Tibial nerve (tissue), 4 donors: ENCODE results near the gene HPRT1. TPM values are rescaled to one million over a fixed set of nuclear protein-coding genes. Genes with fewer than 3 reads are reported as not detected.
A peak's percentile ranks its signal among the peaks of the same experiment; 100 is the strongest.

Source experiments
- DNase-seq, 2 donors: peaks; one replicate each; pipeline ENCODE4 v3.0.0-alpha.2; 2019; ENCODE audit warnings: low spot score in 2 of 2
- H3K27ac ChIP-seq, 4 donors: fragments of 200-600 bp; sonication (generic) in 3 of 4; one replicate each; pipeline ENCODE4 v1.5.1; 2017 to 2019; ENCODE audit warnings: mild to moderate bottlenecking in 1 of 4
- H3K27me3 ChIP-seq, 2 donors: fragments of 200-600 bp; sonication (generic) in 1 of 2; one replicate each; pipeline versions ENCODE4 v1.5.1 to v1.6.0; 2017 to 2019
- H3K36me3 ChIP-seq, 3 donors: fragments of 200-600 bp; sonication (generic); one replicate each; pipeline ENCODE4 v1.5.1; 2018 to 2019
- H3K4me1 ChIP-seq, 4 donors: fragments of 200-600 bp; sonication (generic) in 3 of 4; one replicate each; pipeline ENCODE4 v1.5.1; 2017 to 2019
- H3K4me3 ChIP-seq, 4 donors: fragments of 200-600 bp; sonication (generic) in 3 of 4; one replicate each; pipeline ENCODE4 v1.5.1; 2017 to 2019; ENCODE audit warnings: mild to moderate bottlenecking in 1 of 4, moderate library complexity in 1 of 4
- H3K9me3 ChIP-seq, 4 donors: fragments of 200-600 bp; sonication (generic) in 3 of 4; one replicate each; pipeline ENCODE4 v1.5.1; 2017 to 2019
- EP300 ChIP-seq, 2 donors: sonication (generic); formaldehyde crosslinking; IDR thresholded peaks; one replicate each; pipeline ENCODE4 v1.6.1; 2017; ENCODE audit warnings: antibody characterized with exemption in 2 of 2, mild to moderate bottlenecking in 1 of 2
- POLR2A ChIP-seq, 2 donors: fragments of 450-650 bp; IDR thresholded peaks; one replicate each; pipeline ENCODE4 v1.6.1; 2017; ENCODE audit warnings: antibody characterized with exemption in 2 of 2, mild to moderate bottlenecking in 2 of 2, moderate library complexity in 2 of 2
- WGBS, 2 donors: methylation state at CpG; one replicate each; pipeline ENCODE4 v1.1.5; 2018; 5-methylcytosine and 5-hydroxymethylcytosine counted together
- total RNA-seq, 4 donors: library from RNA; depleted of rRNA; stranded (reverse); fragments of >200 nt; gene quantifications; one replicate each; pipeline ENCODE4 v1.1.0, GENCODE V29; 2016
- TF ChIP-seq, protein P1 (sequence below), 5 experiments: fragments of 200-600 bp in 3 of 5; fragments of 450-650 bp in 2 of 5; sonication (generic) in 3 of 5; IDR thresholded peaks; one replicate each; pipeline ENCODE4 v1.5.1; 2016 to 2019; ENCODE audit warnings: antibody characterized with exemption in 5 of 5, mild to moderate bottlenecking in 3 of 5, moderate library complexity in 2 of 5

HPRT1 gene
- total RNA-seq, 4 donors from 2014 or later: 4.1 to 35.6 (median 9.7) TPM

DNA sequence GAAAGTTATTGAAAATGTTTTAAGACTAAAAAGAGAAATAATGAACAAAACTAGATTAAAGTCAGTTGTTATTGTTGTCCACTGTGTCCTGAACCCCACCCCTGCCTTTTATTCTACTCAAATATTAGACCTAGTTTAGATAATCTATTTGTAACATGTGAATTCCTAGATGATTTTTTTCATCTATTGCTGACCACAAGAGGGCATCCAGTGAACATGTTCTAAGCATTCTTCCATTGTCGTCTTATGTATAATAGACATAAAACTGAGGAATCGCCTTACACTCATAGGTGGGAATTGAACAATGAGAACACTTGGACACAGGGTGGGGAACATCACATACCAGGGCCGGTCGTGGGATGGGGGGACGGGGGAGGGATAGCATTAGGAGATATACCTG, 36.4 kb upstream of the HPRT1 start:
- no peak for DNase-seq
- Histone ChIP-seq H3K36me3 (no peaks in the 10 kb centered on the region), H3K4me1 (no peaks in the 10 kb centered on the region), H3K27ac (no peak overlapping the region), H3K27me3 (peaks cover 0 to 5% of the 10 kb centered on the region in 2 donors), H3K4me3 (no peak overlapping the region), H3K9me3 (no peaks in the 10 kb centered on the region)
- no peak for TF ChIP-seq EP300 (IDR thresholded peaks at IDR 0.05)
- TF ChIP-seq, protein P1, sequence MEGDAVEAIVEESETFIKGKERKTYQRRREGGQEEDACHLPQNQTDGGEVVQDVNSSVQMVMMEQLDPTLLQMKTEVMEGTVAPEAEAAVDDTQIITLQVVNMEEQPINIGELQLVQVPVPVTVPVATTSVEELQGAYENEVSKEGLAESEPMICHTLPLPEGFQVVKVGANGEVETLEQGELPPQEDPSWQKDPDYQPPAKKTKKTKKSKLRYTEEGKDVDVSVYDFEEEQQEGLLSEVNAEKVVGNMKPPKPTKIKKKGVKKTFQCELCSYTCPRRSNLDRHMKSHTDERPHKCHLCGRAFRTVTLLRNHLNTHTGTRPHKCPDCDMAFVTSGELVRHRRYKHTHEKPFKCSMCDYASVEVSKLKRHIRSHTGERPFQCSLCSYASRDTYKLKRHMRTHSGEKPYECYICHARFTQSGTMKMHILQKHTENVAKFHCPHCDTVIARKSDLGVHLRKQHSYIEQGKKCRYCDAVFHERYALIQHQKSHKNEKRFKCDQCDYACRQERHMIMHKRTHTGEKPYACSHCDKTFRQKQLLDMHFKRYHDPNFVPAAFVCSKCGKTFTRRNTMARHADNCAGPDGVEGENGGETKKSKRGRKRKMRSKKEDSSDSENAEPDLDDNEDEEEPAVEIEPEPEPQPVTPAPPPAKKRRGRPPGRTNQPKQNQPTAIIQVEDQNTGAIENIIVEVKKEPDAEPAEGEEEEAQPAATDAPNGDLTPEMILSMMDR (IDR thresholded peaks at IDR 0.05): peak in 1 of 5 experiments; percentile 10
- WGBS, 2 donors: 48 to 54% methylated on average over 5 of the region's 5 CpGs

DNA sequence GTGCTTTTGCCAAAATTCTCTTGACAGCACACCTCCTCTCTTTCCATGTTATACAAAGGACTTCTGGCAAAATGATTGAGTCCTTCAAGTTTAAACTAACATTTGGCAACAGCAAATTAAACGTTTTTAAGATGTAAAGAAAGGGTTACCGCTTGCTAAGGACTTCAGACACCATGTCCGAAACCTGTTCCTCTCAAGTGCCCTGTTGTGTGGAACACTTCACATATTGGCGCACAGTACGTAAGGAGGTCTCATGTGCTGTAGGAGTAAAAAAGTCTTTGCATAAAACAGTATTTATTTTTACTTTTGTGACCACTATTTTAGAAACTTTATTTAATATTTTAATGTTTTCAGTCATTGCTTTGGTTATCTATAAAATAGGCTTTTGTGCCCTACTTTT, 33.7 kb upstream of the HPRT1 start:
- no peak for DNase-seq
- no peak overlapping the region for H3K27ac ChIP-seq
- H3K4me1 ChIP-seq: no peaks in the 10 kb centered on the region
- H3K36me3 ChIP-seq: no peaks in the 10 kb centered on the region
- no peaks in the 10 kb centered on the region for H3K9me3 ChIP-seq
- no peak overlapping the region for H3K4me3 ChIP-seq
- TF ChIP-seq, protein P1 (IDR thresholded peaks at IDR 0.05): no peak
- no peak for TF ChIP-seq POLR2A (IDR thresholded peaks at IDR 0.05)
- no peak for TF ChIP-seq EP300 (IDR thresholded peaks at IDR 0.05)
- 80 to 92% methylated on average over 5 of the region's 5 CpGs for WGBS, 2 donors
- H3K27me3 ChIP-seq: peaks cover 0 to 5% of the 10 kb centered on the region in 2 donors

DNA sequence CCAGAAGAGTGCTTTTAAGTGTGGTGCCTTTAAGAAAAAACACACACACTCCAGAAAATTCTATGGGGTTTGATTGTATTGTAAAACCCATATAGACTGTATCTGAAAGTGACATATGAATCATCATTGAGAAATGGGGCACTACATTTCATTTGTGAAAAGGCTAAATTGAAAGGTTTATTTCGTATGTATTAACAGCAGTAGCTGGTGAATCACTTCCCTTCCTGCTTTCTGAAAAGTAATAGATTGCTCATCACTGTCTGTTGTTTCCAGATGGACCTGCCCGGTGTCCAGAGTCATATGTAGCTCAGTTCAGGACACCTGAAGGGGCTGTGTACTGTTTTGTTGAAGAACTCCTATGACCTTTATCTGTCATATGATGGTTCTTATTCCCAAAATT, 28.1 kb upstream of the HPRT1 start:
- Histone ChIP-seq H3K27me3 (no peaks in the 10 kb centered on the region), H3K4me1 (no peaks in the 10 kb centered on the region), H3K27ac (no peak overlapping the region), H3K4me3 (no peak overlapping the region), H3K9me3 (no peaks in the 10 kb centered on the region), H3K36me3 (no peaks in the 10 kb centered on the region)
- TF ChIP-seq EP300 (IDR thresholded peaks at IDR 0.05) (no peak), POLR2A (IDR thresholded peaks at IDR 0.05) (no peak)
- TF ChIP-seq, protein P1 (IDR thresholded peaks at IDR 0.05): no peak
- DNase-seq: no peak
- 51 to 60% methylated on average over 2 of the region's 2 CpGs for WGBS, 2 donors

DNA sequence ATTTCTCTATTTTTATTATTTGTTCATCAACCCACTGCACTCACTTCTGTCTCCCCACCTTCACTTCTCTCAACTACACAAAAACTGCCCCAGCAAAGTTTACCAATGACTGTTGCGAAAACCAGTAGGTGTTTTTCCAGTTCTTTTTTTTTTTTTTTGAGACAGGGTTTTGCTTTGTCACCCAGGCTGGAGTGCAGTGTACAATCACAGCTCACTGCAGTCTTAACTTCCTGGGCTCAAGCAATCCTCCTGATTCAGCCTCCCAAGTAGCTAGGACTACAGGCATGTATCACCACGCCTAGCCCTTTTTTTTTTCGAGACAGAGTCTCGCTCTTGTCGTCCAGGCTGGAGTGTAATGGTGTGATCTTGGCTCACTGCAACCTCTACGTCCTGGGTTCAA, 24.1 kb upstream of the HPRT1 start:
- Histone ChIP-seq H3K4me3 (no peak overlapping the region), H3K27me3 (no peaks in the 10 kb centered on the region), H3K27ac (no peak overlapping the region), H3K4me1 (no peaks in the 10 kb centered on the region), H3K9me3 (no peaks in the 10 kb centered on the region), H3K36me3 (no peaks in the 10 kb centered on the region)
- no peak for DNase-seq
- no peak for TF ChIP-seq EP300 (IDR thresholded peaks at IDR 0.05)
- TF ChIP-seq, protein P1 (IDR thresholded peaks at IDR 0.05): no peak
- TF ChIP-seq POLR2A (IDR thresholded peaks at IDR 0.05): no peak
- 82 to 94% methylated on average over 6 of the region's 6 CpGs for WGBS, 2 donors

DNA sequence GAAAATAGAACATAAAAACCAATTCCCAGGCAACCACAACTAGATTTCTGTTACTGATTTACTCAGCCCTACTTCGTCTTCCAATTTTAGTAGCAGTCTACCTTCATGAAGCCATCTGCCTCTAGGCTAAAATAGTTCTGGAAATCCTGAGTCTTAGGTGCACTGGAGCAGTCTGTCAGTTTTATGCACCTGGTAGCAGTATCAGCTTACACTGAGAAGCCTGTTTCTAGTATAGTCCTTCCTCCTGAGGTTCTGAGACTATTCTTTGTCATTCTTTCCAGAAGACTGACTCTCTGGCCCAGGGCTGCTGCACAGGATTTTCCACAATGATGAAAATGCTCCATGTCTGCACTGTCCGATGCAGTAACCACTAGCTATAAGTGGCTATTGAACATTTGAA, 16.9 kb upstream of the HPRT1 start:
- no peak for DNase-seq
- Histone ChIP-seq H3K4me1 (no peaks in the 10 kb centered on the region), H3K36me3 (no peaks in the 10 kb centered on the region), H3K9me3 (no peaks in the 10 kb centered on the region), H3K27me3 (no peaks in the 10 kb centered on the region), H3K4me3 (no peak overlapping the region), H3K27ac (no peak overlapping the region)
- no peak for TF ChIP-seq EP300 (IDR thresholded peaks at IDR 0.05)
- no peak for TF ChIP-seq POLR2A (IDR thresholded peaks at IDR 0.05)
- 54 to 67% methylated on average over 2 of the region's 2 CpGs for WGBS, 2 donors

DNA sequence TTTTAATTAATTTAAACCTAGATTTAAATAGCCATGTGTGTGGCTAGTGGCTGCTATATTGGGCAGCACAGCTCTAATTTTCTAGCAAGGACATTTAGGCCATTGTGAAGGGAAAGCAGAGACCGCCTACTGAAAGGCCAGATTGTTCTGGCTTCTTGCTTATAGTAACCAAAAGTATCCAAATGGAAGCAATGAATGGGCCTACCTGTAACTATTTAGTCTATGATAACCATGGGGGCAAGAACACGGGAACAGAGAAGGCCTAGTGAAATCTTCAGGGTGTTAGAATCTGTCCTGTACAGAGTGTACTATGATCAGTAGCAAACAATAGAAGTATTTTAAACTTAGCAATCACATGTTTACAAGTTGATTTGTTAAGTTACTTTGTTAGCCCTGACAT, 16.5 kb upstream of the HPRT1 start:
- WGBS, 2 donors: 46 to 69% methylated on average over 2 of the region's 2 CpGs
- Histone ChIP-seq H3K4me1 (no peaks in the 10 kb centered on the region), H3K4me3 (no peak overlapping the region), H3K27ac (no peak overlapping the region), H3K9me3 (no peaks in the 10 kb centered on the region), H3K36me3 (no peaks in the 10 kb centered on the region), H3K27me3 (no peaks in the 10 kb centered on the region)
- TF ChIP-seq, protein P1 (IDR thresholded peaks at IDR 0.05): no peak
- TF ChIP-seq EP300 (IDR thresholded peaks at IDR 0.05): no peak
- TF ChIP-seq POLR2A (IDR thresholded peaks at IDR 0.05): no peak
- no peak for DNase-seq
